WTC11 (cell line): ENCODE measurements around the gene TAF3. TPM values are rescaled to one million over a fixed set of nuclear protein-coding genes. Genes with fewer than 3 reads are reported as not detected.
A peak's percentile ranks its signal among the peaks of the same experiment; 100 is the strongest.

Source experiments
- ATAC-seq: fragments of 200-7000 bp; cut with Tn5 transposase; 2 replicates; pipeline ENCODE4 v1.10.0; 2021; ENCODE audit warnings: mild to moderate bottlenecking, moderate library complexity
- CTCF ChIA-PET: fragments of 300-600 bp; sonication (Branson Sonifier 250); formaldehyde crosslinking; loops from one replicate; lab custom pipeline; 2021; ENCODE audit warnings: antibody characterized with exemption; lab: Charles Lee
- POLR2A ChIA-PET: fragments of 350-600 bp; sonication (Branson Sonifier 250); formaldehyde crosslinking; loops from one replicate; lab custom pipeline; 2021; ENCODE audit warnings: antibody characterized with exemption; lab: Charles Lee
- DNase-seq: peaks from one replicate; pipeline ENCODE4 v3.0.0; 2021; ENCODE audit warnings: low spot score
- H3K27ac Mint-ChIP-seq: 2 replicates; pipeline ENCODE4 v1.8.0; 2021; ENCODE audit warnings: mixed read lengths
- H3K27me3 Mint-ChIP-seq: 2 replicates; pipeline ENCODE4 v1.8.0; 2021; ENCODE audit warnings: low read depth, mild to moderate bottlenecking, moderate library complexity, mixed read lengths
- H3K36me3 Mint-ChIP-seq: 2 replicates; pipeline ENCODE4 v1.8.0; 2021; ENCODE audit warnings: mixed read lengths
- H3K4me1 Mint-ChIP-seq: 2 replicates; pipeline ENCODE4 v1.8.0; 2022; ENCODE audit warnings: mixed read lengths
- H3K4me3 Mint-ChIP-seq: 2 replicates; pipeline ENCODE4 v1.8.0; 2021; ENCODE audit warnings: mild to moderate bottlenecking, moderate library complexity, mixed read lengths
- H3K9me3 Mint-ChIP-seq: 2 replicates; pipeline ENCODE4 v1.8.0; 2021; ENCODE audit warnings: mixed read lengths
- ARID4B ChIP-seq: sonication (generic); formaldehyde crosslinking; IDR thresholded peaks from 2 replicates; pipeline ENCODE4 v1.8.0; 2023; ENCODE audit warnings: missing genetic modification reagents, mild to moderate bottlenecking, borderline replicate concordance
- FOXK1 ChIP-seq: sonication (generic); formaldehyde crosslinking; IDR thresholded peaks from 2 replicates; pipeline ENCODE4 v1.8.0; 2022; ENCODE audit warnings: mild to moderate bottlenecking, moderate library complexity, missing genetic modification reagents
- NR1H2 ChIP-seq: sonication (generic); formaldehyde crosslinking; IDR thresholded peaks from 2 replicates; pipeline ENCODE4 v1.9.0; 2021; ENCODE audit warnings: mild to moderate bottlenecking, moderate library complexity, missing genetic modification reagents
- SMAD4 ChIP-seq: sonication (generic); formaldehyde crosslinking; IDR thresholded peaks from 2 replicates; pipeline ENCODE4 v1.8.0; 2022; ENCODE audit warnings: mild to moderate bottlenecking, missing genetic modification reagents
- USF1 ChIP-seq: sonication (generic); formaldehyde crosslinking; IDR thresholded peaks from 2 replicates; pipeline ENCODE4 v1.8.0; 2022; ENCODE audit warnings: mild to moderate bottlenecking, missing genetic modification reagents
- ZNF121 ChIP-seq: sonication (generic); formaldehyde crosslinking; IDR thresholded peaks from 2 replicates; pipeline ENCODE4 v1.8.0; 2023; ENCODE audit warnings: missing genetic modification reagents
- ZNF317 ChIP-seq: sonication (generic); formaldehyde crosslinking; IDR thresholded peaks from 2 replicates; pipeline ENCODE4 v1.8.1; 2023; ENCODE audit warnings: low read depth, mild to moderate bottlenecking, moderate library complexity, missing genetic modification reagents, borderline replicate concordance
- ZNF396 ChIP-seq: fragments of 250-450 bp; sonication (Bioruptor Pico); IDR thresholded peaks from 2 replicates; pipeline ENCODE4 v1.8.0; 2021; ENCODE audit warnings: mild to moderate bottlenecking, moderate library complexity, borderline replicate concordance
- ZNF671 ChIP-seq: fragments of 250-450 bp; sonication (Bioruptor Pico); IDR thresholded peaks from 2 replicates; pipeline ENCODE4 v1.8.0; 2021; ENCODE audit warnings: mild to moderate bottlenecking
- total RNA-seq: library from RNA; stranded (reverse); gene quantifications from 3 replicates; pipeline ENCODE4 v1.2.3, GENCODE V29; 2021
- TF ChIP-seq, protein P1 (sequence below): sonication (generic); formaldehyde crosslinking; IDR thresholded peaks from 2 replicates; pipeline ENCODE4 v1.8.1; 2023; ENCODE audit warnings: mild to moderate bottlenecking, missing genetic modification reagents, moderate library complexity
- TF ChIP-seq, protein P2 (sequence below): sonication (generic); formaldehyde crosslinking; IDR thresholded peaks from 2 replicates; pipeline ENCODE4 v1.8.1; 2022; ENCODE audit warnings: missing genetic modification reagents, borderline replicate concordance
- TF ChIP-seq, protein P3 (sequence below): sonication (generic); formaldehyde crosslinking; IDR thresholded peaks from 2 replicates; pipeline ENCODE4 v1.8.1; 2022; ENCODE audit warnings: mild to moderate bottlenecking, moderate library complexity, missing genetic modification reagents
- TF ChIP-seq, protein P4 (sequence below): fragments of 250-450 bp; sonication (Bioruptor Pico); IDR thresholded peaks from 2 replicates; pipeline ENCODE4 v1.9.0; 2021; ENCODE audit warnings: mild to moderate bottlenecking

TAF3 gene
- total RNA-seq, 1 experiment from 2014 or later: 8.9 TPM

GRCh38 chr10:7804741-7805140 lies 13.6 kb upstream of the TAF3 start:
- no peak overlapping the region for H3K27ac Mint-ChIP-seq
- CTCF ChIA-PET: no interaction called here
- no peak for ATAC-seq
- TF ChIP-seq ZNF396 (no peak), FOXK1 (no peak), ARID4B (CRISPR knock-in tag) (no peak)
- TF ChIP-seq, all 79 proteins: peak for 0
- Mint-ChIP-seq H3K4me1 (no peaks in the 10 kb centered on the region), H3K27me3 (no peaks in the 10 kb centered on the region), H3K4me3 (no peak overlapping the region), H3K9me3 (no peaks in the 10 kb centered on the region), H3K36me3 (peaks cover 67% of the 10 kb centered on the region)
- POLR2A ChIA-PET: no interaction called here
- DNase-seq: no peak

DNA sequence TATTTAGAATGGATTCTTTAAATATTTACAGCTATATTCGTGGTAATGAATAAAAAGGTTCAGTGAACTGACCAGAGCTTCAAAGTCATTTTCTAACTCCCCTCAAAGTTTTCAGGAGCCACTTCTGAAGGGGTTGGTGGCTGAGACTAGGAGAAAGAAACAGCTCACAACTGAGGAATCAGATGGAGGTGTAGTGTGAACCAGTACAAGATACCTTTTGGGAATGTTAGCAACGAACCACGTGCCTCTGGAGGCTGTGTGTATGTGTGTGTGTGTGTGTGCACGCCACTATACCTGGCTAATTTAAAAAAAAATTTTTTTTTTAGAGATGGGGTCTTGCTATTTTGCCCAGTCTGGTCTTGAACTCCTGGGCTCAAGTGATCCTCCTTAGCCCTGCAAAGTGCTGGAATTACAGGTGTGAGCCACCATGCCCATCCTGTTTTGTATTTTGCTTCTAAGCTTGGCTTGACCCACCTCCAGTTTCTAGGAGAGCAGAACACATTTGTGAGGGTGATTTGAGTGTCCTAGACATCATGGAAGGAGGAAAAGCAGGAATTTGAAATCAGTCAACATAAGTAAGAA lies 9.5 kb upstream of the TAF3 start:
- H3K4me3 Mint-ChIP-seq: no peak overlapping the region
- no peaks in the 10 kb centered on the region for H3K9me3 Mint-ChIP-seq
- TF ChIP-seq ZNF121 (CRISPR knock-in tag): peak; percentile 65; the same call in 1 of the 2 replicates
- TF ChIP-seq, protein P1, sequence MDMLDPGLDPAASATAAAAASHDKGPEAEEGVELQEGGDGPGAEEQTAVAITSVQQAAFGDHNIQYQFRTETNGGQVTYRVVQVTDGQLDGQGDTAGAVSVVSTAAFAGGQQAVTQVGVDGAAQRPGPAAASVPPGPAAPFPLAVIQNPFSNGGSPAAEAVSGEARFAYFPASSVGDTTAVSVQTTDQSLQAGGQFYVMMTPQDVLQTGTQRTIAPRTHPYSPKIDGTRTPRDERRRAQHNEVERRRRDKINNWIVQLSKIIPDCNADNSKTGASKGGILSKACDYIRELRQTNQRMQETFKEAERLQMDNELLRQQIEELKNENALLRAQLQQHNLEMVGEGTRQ (CRISPR knock-in tag): no peak
- H3K27ac Mint-ChIP-seq: no peak overlapping the region
- peaks cover 17% of the 10 kb centered on the region for H3K4me1 Mint-ChIP-seq
- CTCF ChIA-PET: interaction anchor here (0.9 kb wide), 1 partner anchor 9 kb away, joined by 6 read pairs; the partner anchor contains the start of gene TAF3
- peaks cover 4% of the 10 kb centered on the region; the same call in 1 of the 2 replicates for H3K27me3 Mint-ChIP-seq
- H3K36me3 Mint-ChIP-seq: peaks cover 33% of the 10 kb centered on the region
- ATAC-seq: no peak
- DNase-seq: no peak
- POLR2A ChIA-PET: interaction anchor here (1.1 to 1.7 kb wide), 2 partner anchors 9 to 21 kb away, joined by 3 to 4 read pairs; partner anchors contain the start of genes ATP5F1C, KIN and TAF3

- ChIA-PET CTCF (interaction anchor here (0.8 kb wide), 1 partner anchor 123 kb away, joined by 3 read pairs; no protein-coding TSS in a partner anchor), POLR2A (no interaction called here)
- Mint-ChIP-seq H3K4me1 (peaks cover 17% of the 10 kb centered on the region), H3K27ac (peak overlapping the region; percentile 2; the same call in 1 of the 2 replicates), H3K4me3 (no peak overlapping the region), H3K9me3 (no peaks in the 10 kb centered on the region), H3K36me3 (peaks cover 17% of the 10 kb centered on the region), H3K27me3 (peaks cover 8% of the 10 kb centered on the region; the same call in 1 of the 2 replicates)
- DNase-seq (no peak), ATAC-seq (no peak)
- TF ChIP-seq, protein P2, sequence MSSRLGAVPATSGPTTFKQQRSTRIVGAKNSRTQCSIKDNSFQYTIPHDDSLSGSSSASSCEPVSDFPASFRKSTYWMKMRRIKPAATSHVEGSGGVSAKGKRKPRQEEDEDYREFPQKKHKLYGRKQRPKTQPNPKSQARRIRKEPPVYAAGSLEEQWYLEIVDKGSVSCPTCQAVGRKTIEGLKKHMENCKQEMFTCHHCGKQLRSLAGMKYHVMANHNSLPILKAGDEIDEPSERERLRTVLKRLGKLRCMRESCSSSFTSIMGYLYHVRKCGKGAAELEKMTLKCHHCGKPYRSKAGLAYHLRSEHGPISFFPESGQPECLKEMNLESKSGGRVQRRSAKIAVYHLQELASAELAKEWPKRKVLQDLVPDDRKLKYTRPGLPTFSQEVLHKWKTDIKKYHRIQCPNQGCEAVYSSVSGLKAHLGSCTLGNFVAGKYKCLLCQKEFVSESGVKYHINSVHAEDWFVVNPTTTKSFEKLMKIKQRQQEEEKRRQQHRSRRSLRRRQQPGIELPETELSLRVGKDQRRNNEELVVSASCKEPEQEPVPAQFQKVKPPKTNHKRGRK: no peak
- TF ChIP-seq ZNF317 (CRISPR knock-in tag): no peak
Observed at GRCh38 chr10:7810443-7810842, 7.9 kb upstream of the TAF3 start.

DNA sequence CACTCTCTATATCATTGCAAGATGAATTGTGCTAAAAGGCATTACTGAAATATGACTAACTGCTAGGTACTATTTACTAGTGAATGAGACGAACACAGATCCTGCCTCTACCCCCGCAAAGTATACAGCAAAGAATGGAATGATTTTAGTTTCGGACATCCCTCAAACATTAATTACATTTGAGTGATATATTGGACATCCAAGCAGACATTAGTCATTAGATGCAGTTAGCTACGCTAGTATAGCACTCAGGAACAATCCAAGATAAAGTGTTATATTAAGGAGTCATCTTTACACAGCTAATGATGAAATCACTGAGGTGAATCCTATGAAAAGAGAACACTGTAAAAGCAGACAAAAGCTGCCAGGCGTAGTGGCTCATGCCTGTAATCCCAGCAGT lies 7.3 kb upstream of the TAF3 start:
- DNase-seq (no peak), ATAC-seq (no peak)
- Mint-ChIP-seq H3K9me3 (no peaks in the 10 kb centered on the region), H3K36me3 (peaks cover 14% of the 10 kb centered on the region), H3K4me3 (no peak overlapping the region), H3K4me1 (peaks cover 17% of the 10 kb centered on the region), H3K27ac (peak overlapping the region; percentile 2; the same call in 1 of the 2 replicates), H3K27me3 (peaks cover 8% of the 10 kb centered on the region; the same call in 1 of the 2 replicates)
- POLR2A ChIA-PET: no interaction called here
- CTCF ChIA-PET: interaction anchor here (0.8 kb wide), 1 partner anchor 124 kb away, joined by 3 read pairs; no protein-coding TSS in a partner anchor
- TF ChIP-seq ARID4B (CRISPR knock-in tag) (no peak), SMAD4 (CRISPR knock-in tag) (no peak), USF1 (CRISPR knock-in tag) (no peak), ZNF671 (no peak), NR1H2 (CRISPR knock-in tag) (no peak)
- TF ChIP-seq, protein P3, sequence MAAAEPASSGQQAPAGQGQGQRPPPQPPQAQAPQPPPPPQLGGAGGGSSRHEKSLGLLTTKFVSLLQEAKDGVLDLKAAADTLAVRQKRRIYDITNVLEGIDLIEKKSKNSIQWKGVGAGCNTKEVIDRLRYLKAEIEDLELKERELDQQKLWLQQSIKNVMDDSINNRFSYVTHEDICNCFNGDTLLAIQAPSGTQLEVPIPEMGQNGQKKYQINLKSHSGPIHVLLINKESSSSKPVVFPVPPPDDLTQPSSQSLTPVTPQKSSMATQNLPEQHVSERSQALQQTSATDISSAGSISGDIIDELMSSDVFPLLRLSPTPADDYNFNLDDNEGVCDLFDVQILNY (CRISPR knock-in tag): no peak
- TF ChIP-seq, protein P4, sequence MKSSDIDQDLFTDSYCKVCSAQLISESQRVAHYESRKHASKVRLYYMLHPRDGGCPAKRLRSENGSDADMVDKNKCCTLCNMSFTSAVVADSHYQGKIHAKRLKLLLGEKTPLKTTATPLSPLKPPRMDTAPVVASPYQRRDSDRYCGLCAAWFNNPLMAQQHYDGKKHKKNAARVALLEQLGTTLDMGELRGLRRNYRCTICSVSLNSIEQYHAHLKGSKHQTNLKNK (CRISPR knock-in tag): no peak
